Psoas muscle (tissue), 8 donors: ENCODE measurements around the gene ANKRD30B. TPM values are rescaled to one million over a fixed set of nuclear protein-coding genes. Genes with fewer than 3 reads are reported as not detected.

ENCODE experiments used
- ATAC-seq, 4 donors: fragments of 200-7000 bp; cut with Tn5 transposase; one replicate each; pipeline ENCODE4 v1.9.1; 2020; ENCODE audit warnings: moderate library complexity in 3 of 4, mild to moderate bottlenecking in 2 of 4
- DNase-seq, 2 donors: peaks; one replicate each; pipeline ENCODE4 v3.0.0-alpha.2; 2020
- H3K27ac ChIP-seq: fragments of 200-600 bp; one replicate; pipeline ENCODE4 v1.8.0; 2022
- H3K27me3 ChIP-seq, 3 donors: fragments of 200-600 bp in 1 of 3; one replicate each; pipeline versions ENCODE4 v1.6.1 to v1.8.0; 2013 to 2022; ENCODE audit warnings: low read length in 2 of 3, mild to moderate bottlenecking in 2 of 3, moderate library complexity in 1 of 3; ENCODE audit not compliant: insufficient read depth in 3 of 3
- H3K36me3 ChIP-seq, 2 donors: fragments of 200-600 bp in 1 of 2; one replicate each; pipeline versions ENCODE4 v1.6.1 to v1.8.0; 2013 to 2022; ENCODE audit warnings: low read depth in 1 of 2, mild to moderate bottlenecking in 1 of 2, moderate library complexity in 1 of 2; ENCODE audit not compliant: insufficient read depth in 1 of 2
- H3K4me1 ChIP-seq: fragments of 200-600 bp; one replicate; pipeline ENCODE4 v1.8.0; 2022
- H3K4me3 ChIP-seq: fragments of 200-600 bp; one replicate; pipeline ENCODE4 v1.8.0; 2022; ENCODE audit warnings: mild to moderate bottlenecking
- H3K9me3 ChIP-seq: fragments of 200-600 bp; one replicate; pipeline ENCODE4 v1.8.0; 2022
- WGBS, 3 donors: extraction: QIAGEN DNeasy Blood & Tissue Kit; methylation state at CpG; one replicate each; pipeline versions ENCODE4 v1.1.6 to v1.1.7; 2013; 5-methylcytosine and 5-hydroxymethylcytosine counted together
- intact Hi-C, 2 donors: fragments of 100-400 bp; cut with DNase I; formaldehyde crosslinking; loops; one replicate each; pipeline versions ENCODE4 v1.11.0 to v1.14.2; 2022
- polyA plus RNA-seq, 3 donors: library from polyadenylated mRNA; stranded (reverse); fragments of 200-250 nt; gene quantifications; one replicate each; pipeline ENCODE4 v1.2.3, GENCODE V29; 2013
- total RNA-seq, 4 donors: library from RNA; stranded (reverse); fragmentation: NEBNext Ultra II Directional in 2 of 4; extraction: Animal tissue kit (Norgen Biotek cat#: 25700) in 2 of 4; gene quantifications; one replicate each; pipeline versions ENCODE4 v1.2.1 to v1.2.4, GENCODE V29; 2021 to 2023
- TF ChIP-seq, protein P1 (sequence below): fragments of 200-600 bp; IDR thresholded peaks from one replicate; pipeline ENCODE4 v1.8.0; 2022; ENCODE audit warnings: antibody characterized with exemption
- donor health status: healthy with polysubstance abuse.
- donor health status: DM: no; HTN: no; CAD: no; lungs with moderate emphysema.
- donor health status: Bipolar disorder and iron deficiency.
- donor health status: healthy.
- donor health status: DM: yes; HTN: yes; CAD: no.
- donor health status: DM: no; HTN: no; CAD: no.
- donor health status: DM: no; HTN: no; CAD: no.
- donor health status: DM: yes; HTN: yes; CAD: no.

ANKRD30B gene
- total and polyA plus RNA-seq, 7 donors: 0.04 to 0.10 TPM; not detected in 5

- ATAC-seq (no peak), DNase-seq (no peak)
- H3K4me1 ChIP-seq: no peaks in the 10 kb centered on the region
- no peak overlapping the region for H3K4me3 ChIP-seq
- intact Hi-C loops: no loop called here
- TF ChIP-seq, protein P1, sequence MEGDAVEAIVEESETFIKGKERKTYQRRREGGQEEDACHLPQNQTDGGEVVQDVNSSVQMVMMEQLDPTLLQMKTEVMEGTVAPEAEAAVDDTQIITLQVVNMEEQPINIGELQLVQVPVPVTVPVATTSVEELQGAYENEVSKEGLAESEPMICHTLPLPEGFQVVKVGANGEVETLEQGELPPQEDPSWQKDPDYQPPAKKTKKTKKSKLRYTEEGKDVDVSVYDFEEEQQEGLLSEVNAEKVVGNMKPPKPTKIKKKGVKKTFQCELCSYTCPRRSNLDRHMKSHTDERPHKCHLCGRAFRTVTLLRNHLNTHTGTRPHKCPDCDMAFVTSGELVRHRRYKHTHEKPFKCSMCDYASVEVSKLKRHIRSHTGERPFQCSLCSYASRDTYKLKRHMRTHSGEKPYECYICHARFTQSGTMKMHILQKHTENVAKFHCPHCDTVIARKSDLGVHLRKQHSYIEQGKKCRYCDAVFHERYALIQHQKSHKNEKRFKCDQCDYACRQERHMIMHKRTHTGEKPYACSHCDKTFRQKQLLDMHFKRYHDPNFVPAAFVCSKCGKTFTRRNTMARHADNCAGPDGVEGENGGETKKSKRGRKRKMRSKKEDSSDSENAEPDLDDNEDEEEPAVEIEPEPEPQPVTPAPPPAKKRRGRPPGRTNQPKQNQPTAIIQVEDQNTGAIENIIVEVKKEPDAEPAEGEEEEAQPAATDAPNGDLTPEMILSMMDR: no peak
- H3K36me3 ChIP-seq: no peaks in the 10 kb centered on the region
- H3K9me3 ChIP-seq: no peaks in the 10 kb centered on the region
- no peak overlapping the region for H3K27ac ChIP-seq
- 84 to 100% (median 91%) methylated on average over 1 of the region's 1 CpG for WGBS, 3 donors
- H3K27me3 ChIP-seq: no peaks in the 10 kb centered on the region
Observed at GRCh38 chr18:14900435-14900834, 152.5 kb downstream of the ANKRD30B start.

Other genes starting within 250 kb of the ANKRD30B start
- not detected for gene POTEC, start 204.6 kb upstream of the ANKRD30B start, total RNA-seq
- gene POTEC, start 204.6 kb upstream of the ANKRD30B start, polyA plus RNA-seq: not detected